Measurements from ENCODE around the gene DGKB.

DNA sequence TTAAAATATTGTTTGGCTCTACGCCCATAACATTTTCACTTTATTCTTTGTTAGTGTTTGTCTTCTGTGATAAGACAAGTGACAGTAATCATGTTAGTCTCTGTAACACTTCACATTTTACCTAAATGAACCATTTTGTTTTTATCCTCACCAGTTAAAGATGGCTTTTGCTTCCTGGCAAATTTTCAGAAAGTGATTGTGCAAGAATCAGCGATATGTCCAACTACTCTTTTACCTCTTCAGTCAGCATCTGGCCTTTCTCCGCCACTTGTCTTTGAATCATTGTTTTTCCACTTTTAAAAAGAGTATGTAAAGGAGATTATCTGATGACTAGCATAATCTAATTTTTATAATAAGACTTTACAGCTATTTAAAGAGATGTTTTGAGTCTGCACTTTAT is 3.5 kb downstream of the DGKB start:
- TF ChIP-seq, protein P1, sequence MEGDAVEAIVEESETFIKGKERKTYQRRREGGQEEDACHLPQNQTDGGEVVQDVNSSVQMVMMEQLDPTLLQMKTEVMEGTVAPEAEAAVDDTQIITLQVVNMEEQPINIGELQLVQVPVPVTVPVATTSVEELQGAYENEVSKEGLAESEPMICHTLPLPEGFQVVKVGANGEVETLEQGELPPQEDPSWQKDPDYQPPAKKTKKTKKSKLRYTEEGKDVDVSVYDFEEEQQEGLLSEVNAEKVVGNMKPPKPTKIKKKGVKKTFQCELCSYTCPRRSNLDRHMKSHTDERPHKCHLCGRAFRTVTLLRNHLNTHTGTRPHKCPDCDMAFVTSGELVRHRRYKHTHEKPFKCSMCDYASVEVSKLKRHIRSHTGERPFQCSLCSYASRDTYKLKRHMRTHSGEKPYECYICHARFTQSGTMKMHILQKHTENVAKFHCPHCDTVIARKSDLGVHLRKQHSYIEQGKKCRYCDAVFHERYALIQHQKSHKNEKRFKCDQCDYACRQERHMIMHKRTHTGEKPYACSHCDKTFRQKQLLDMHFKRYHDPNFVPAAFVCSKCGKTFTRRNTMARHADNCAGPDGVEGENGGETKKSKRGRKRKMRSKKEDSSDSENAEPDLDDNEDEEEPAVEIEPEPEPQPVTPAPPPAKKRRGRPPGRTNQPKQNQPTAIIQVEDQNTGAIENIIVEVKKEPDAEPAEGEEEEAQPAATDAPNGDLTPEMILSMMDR (IDR thresholded peaks at IDR 0.05; ENCODE audit: insufficient read depth, low read length), result no peak
- TF ChIP-seq POLR2AphosphoS5 (IDR thresholded peaks at IDR 0.05; ENCODE audit: low read depth), result no peak
